ENCODE data around the gene PTPRC. TPM values are rescaled to one million over a fixed set of nuclear protein-coding genes. Genes with fewer than 3 reads are reported as not detected.

PTPRC gene
- total RNA-seq, 1 experiment from 2014 or later, result 1.4 TPM

GRCh38 chr1:198643808-198644207 lies 5.0 kb downstream of the PTPRC start:
- H3K4me1 ChIP-seq (ENCODE audit: control insufficient read depth, insufficient read depth, low read length), result no peaks in the 10 kb centered on the region
- no peaks in the 10 kb centered on the region for H3K27me3 ChIP-seq (ENCODE audit: control insufficient read depth, insufficient read depth, low read length)
- H3K27ac ChIP-seq (ENCODE audit: low read length), result no peak overlapping the region
- ATAC-seq, result no peak
- no peak for DNase-seq (ENCODE audit: low read depth, low spot score)
- ChIA-PET CTCF (no interaction called here), POLR2A (no interaction called here)
- intact Hi-C loops (cut with micrococcal nuclease; ENCODE audit: unreplicated experiment), result no loop called here
- no TSS peak for BruUV-seq (replicated peaks)
- in situ Hi-C loops (cut with HindIII; ENCODE audit: low pct_unique_long_range_greater_than_20kb, low sequenced_read_pairs), result no loop called here
- no peaks in the 10 kb centered on the region for H3K36me3 ChIP-seq (ENCODE audit: control insufficient read depth, insufficient read depth, low read length)
- H3K9me3 ChIP-seq (ENCODE audit: control insufficient read depth, insufficient read depth, low read depth, low read length), result no peaks in the 10 kb centered on the region
- TF ChIP-seq SIN3A (IDR thresholded peaks at IDR 0.05; ENCODE audit: borderline replicate concordance, insufficient read depth, low read depth, low read length) (no peak), POLR2AphosphoS5 (IDR thresholded peaks at IDR 0.05; ENCODE audit: low read depth, low read length) (no peak), CTCF (IDR thresholded peaks at IDR 0.05) (no peak), REST (IDR thresholded peaks at IDR 0.05; ENCODE audit: insufficient read depth in 1 of 2, low read depth in 2 of 2, low read length in 1 of 2) (no peak), TCF7L2 (IDR thresholded peaks at IDR 0.05; ENCODE audit: low read depth, low read length) (no peak)
- H3K4me3 ChIP-seq (ENCODE audit: low read depth in 2 of 2, low read length in 2 of 2), result no peak overlapping the region

GRCh38 chr1:198647055-198647454 lies 8.2 kb downstream of the PTPRC start:
- no peaks in the 10 kb centered on the region for H3K36me3 ChIP-seq (ENCODE audit: control insufficient read depth, insufficient read depth, low read length)
- no peak overlapping the region for H3K4me3 ChIP-seq (ENCODE audit: low read depth in 2 of 2, low read length in 2 of 2)
- DNase-seq (ENCODE audit: low read depth, low spot score) (no peak), ATAC-seq (no peak)
- TF ChIP-seq CTCF (IDR thresholded peaks at IDR 0.05) (no peak), SIN3A (IDR thresholded peaks at IDR 0.05; ENCODE audit: borderline replicate concordance, insufficient read depth, low read depth, low read length) (no peak), TCF7L2 (IDR thresholded peaks at IDR 0.05; ENCODE audit: low read depth, low read length) (no peak), REST (IDR thresholded peaks at IDR 0.05; ENCODE audit: insufficient read depth in 1 of 2, low read depth in 2 of 2, low read length in 1 of 2) (no peak), POLR2AphosphoS5 (IDR thresholded peaks at IDR 0.05; ENCODE audit: low read depth, low read length) (no peak)
- no TSS peak for BruUV-seq (replicated peaks)
- POLR2A ChIA-PET, result no interaction called here
- no peaks in the 10 kb centered on the region for H3K27me3 ChIP-seq (ENCODE audit: control insufficient read depth, insufficient read depth, low read length)
- CTCF ChIA-PET, result interaction anchor here (0.6 kb wide), 1 partner anchor 41 kb away, joined by 3 read pairs; no protein-coding TSS in a partner anchor
- no peak overlapping the region for H3K27ac ChIP-seq (ENCODE audit: low read length)
- H3K4me1 ChIP-seq (ENCODE audit: control insufficient read depth, insufficient read depth, low read length), result no peaks in the 10 kb centered on the region
- intact Hi-C loops (cut with micrococcal nuclease; ENCODE audit: unreplicated experiment), result no loop called here
- H3K9me3 ChIP-seq (ENCODE audit: control insufficient read depth, insufficient read depth, low read depth, low read length), result no peaks in the 10 kb centered on the region
- in situ Hi-C loops (cut with HindIII; ENCODE audit: low pct_unique_long_range_greater_than_20kb, low sequenced_read_pairs), result no loop called here
